Left colon (tissue), 2 donors: ENCODE results near the gene ABCA7. TPM values are rescaled to one million over a fixed set of nuclear protein-coding genes. Genes with fewer than 3 reads are reported as not detected.

Source experiments
- ATAC-seq: fragments of 200-7000 bp; cut with Tn5 transposase; one replicate; pipeline ENCODE4 v1.9.1; 2020; ENCODE audit warnings: mild to moderate bottlenecking, moderate library complexity
- DNase-seq, 2 donors: peaks; one replicate each; pipeline ENCODE4 v3.0.0-alpha.2; 2020
- intact Hi-C, 2 donors: fragments of 100-400 bp; cut with DNase I in 1 of 2; cut with micrococcal nuclease in 1 of 2; formaldehyde crosslinking; loops; one replicate each; pipeline versions ENCODE4 v1.11.2 to v1.14.0; 2022; cut with DNase I, micrococcal nuclease
- total RNA-seq, 2 donors: library from RNA; stranded (reverse); fragmentation: NEBNext Ultra II Directional; extraction: Animal tissue kit (Norgen Biotek cat#: 25700); gene quantifications; one replicate each; pipeline ENCODE4 v1.2.1, GENCODE V29; 2021
- donor health status: DM: no; HTN: no; CAD: no.
- donor health status: DM: yes; HTN: yes; CAD: no.

ABCA7 gene
- total RNA-seq, 2 donors from 2014 or later, result 23.3 to 35.1 TPM

GRCh38 chr19:1064661-1065605, 25.0 kb downstream of the ABCA7 start:
- ATAC-seq (peak; percentile 66), DNase-seq (peak in 1 of 2 donors; percentile 78)
- intact Hi-C loops, result no loop called here

- intact Hi-C loops, result no loop called here
- ATAC-seq (peak; percentile 76), DNase-seq (peak; percentile 71 to 85)
Observed at GRCh38 chr19:1065606-1066109, 25.8 kb downstream of the ABCA7 start.

GRCh38 chr19:1066251-1066747, 26.4 kb downstream of the ABCA7 start:
- intact Hi-C loops, result no loop called here
- ATAC-seq (peak; percentile 6), DNase-seq (peak; percentile 34 to 40)

- intact Hi-C loops, result no loop called here
- DNase-seq (peak; percentile 50 to 76), ATAC-seq (peak; percentile 8)
Observed at GRCh38 chr19:1066748-1067340, 26.9 kb downstream of the ABCA7 start, which contains the start of gene ARHGAP45. Gene ARHGAP45 (plus strand): TSS chr19:1067167. CDS start chr19:1067406, 239 bp downstream.

GRCh38 chr19:1067341-1067957, 27.5 kb downstream of the ABCA7 start:
- intact Hi-C loops, result no loop called here
- ATAC-seq, result no peak
- DNase-seq, result peak in 1 of 2 donors; percentile 33

- peak; percentile 59 to 70 for DNase-seq
- no peak for ATAC-seq
- intact Hi-C loops, result no loop called here
Observed at GRCh38 chr19:1068009-1069001, 28.4 kb downstream of the ABCA7 start.

- ATAC-seq, result peak; percentile 46
Observed at GRCh38 chr19:1069009-1069779, 29.3 kb downstream of the ABCA7 start.

GRCh38 chr19:1070576-1070930, 30.6 kb downstream of the ABCA7 start:
- ATAC-seq (no peak), DNase-seq (no peak)
- intact Hi-C loops, result no loop called here

More at GRCh38 chr19:1069009-1069779, 29.3 kb downstream of the ABCA7 start:
- peak; percentile 77 to 81 for DNase-seq
- intact Hi-C loops, result no loop called here

GRCh38 chr19:1070931-1071791, 31.3 kb downstream of the ABCA7 start:
- ATAC-seq (no peak), DNase-seq (no peak)
- intact Hi-C loops, result no loop called here

- no peak for ATAC-seq
- intact Hi-C loops, result no loop called here
- no peak for DNase-seq
Observed at GRCh38 chr19:1072371-1073015, 32.6 kb downstream of the ABCA7 start.

GRCh38 chr19:1073063-1073955, 33.4 kb downstream of the ABCA7 start:
- ATAC-seq (no peak), DNase-seq (no peak)
- intact Hi-C loops, result no loop called here

GRCh38 chr19:1073956-1074517, 34.1 kb downstream of the ABCA7 start:
- intact Hi-C loops, result no loop called here
- peak; percentile 33 to 42 for DNase-seq
- ATAC-seq, result no peak

- DNase-seq, result peak; percentile 90 to 98
- peak; percentile 65 for ATAC-seq
- intact Hi-C loops, result no loop called here
Observed at GRCh38 chr19:1074544-1075283, 34.8 kb downstream of the ABCA7 start.

GRCh38 chr19:1076046-1076386, 36.1 kb downstream of the ABCA7 start:
- no peak for DNase-seq
- ATAC-seq, result no peak
- intact Hi-C loops, result no loop called here
